ENCODE measurements around the gene DAB2IP. TPM values are rescaled to one million over a fixed set of nuclear protein-coding genes. Genes with fewer than 3 reads are reported as not detected.

DAB2IP gene
- total RNA-seq, 2 donors from 2014 or later, result not detected

DNA sequence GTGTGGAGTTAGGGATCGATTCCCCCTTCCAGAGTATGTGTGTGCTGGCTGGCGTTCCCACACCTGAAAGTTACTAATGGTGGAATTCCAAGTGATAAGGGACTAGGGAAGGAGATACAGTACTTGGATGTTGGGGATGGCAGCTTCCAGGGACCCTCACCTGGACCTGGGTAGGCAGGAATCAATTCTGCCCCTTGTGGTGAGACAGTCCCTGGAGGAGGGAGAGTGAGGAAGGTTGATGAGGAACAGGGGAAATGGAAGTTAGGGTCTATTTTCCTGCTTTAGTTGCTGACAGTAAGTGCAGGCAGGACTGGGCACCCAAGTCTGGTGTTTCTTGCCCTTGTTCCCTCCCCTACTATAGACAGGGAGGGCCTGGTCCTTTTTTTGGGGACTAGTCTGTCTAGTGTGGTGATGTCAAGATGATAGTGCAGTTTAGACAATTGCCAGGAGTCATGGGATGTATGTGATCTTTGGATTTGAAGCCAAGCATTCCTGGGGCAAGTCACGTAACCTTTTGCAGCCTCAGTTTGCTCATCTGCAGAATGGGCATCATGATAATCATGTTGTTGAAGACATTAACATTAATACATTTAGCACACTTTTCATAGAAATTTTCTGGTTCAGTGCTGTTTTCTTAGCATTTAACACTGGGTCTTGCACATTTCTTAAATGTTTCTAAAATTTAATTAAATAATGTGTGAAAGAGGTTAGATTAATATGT is 51.7 kb downstream of the DAB2IP start:
- Mint-ChIP-seq H3K27me3 (peaks cover 59% of the 10 kb centered on the region), H3K27ac (no peak overlapping the region)
- no peak for ATAC-seq

DNA sequence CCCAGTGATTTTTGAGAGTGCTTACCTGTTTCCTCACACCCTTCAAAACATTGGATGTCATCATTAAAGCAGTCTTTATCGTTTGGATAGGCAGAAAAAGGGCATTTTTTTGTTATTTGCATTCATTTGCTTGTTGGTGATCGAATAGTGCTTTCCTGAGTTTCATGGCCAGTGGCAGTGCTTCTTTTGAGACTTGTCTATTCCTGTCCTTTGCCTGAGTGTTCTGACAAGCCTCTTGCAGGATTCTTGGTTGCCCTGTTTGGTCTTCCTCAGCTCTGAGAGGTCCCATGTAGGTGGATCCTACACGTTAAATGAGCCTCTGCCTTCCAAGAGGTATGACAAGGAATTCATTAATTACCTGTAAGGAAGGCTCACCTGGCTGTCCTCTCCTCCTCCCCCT is 52.8 kb downstream of the DAB2IP start:
- Mint-ChIP-seq H3K4me1 (no peaks in the 10 kb centered on the region), H3K27me3 (peaks cover 64% of the 10 kb centered on the region), H3K27ac (no peak overlapping the region), H3K36me3 (ENCODE audit: low read depth) (no peaks in the 10 kb centered on the region), H3K4me3 (no peak overlapping the region)
- ATAC-seq, result no peak
- DNase-seq, result no peak
- H3K9me3 ChIP-seq (ENCODE audit: control insufficient read depth, low read length, poor library complexity, severe bottlenecking), result no peaks in the 10 kb centered on the region

More for the DNA sequence above, 51.7 kb downstream of the DAB2IP start:
- H3K4me1 Mint-ChIP-seq, result no peaks in the 10 kb centered on the region
- no peak for DNase-seq
- no peak overlapping the region for H3K4me3 Mint-ChIP-seq
- no peaks in the 10 kb centered on the region for H3K9me3 ChIP-seq (ENCODE audit: control insufficient read depth, low read length, poor library complexity, severe bottlenecking)
- no peaks in the 10 kb centered on the region for H3K36me3 Mint-ChIP-seq (ENCODE audit: low read depth)

DNA sequence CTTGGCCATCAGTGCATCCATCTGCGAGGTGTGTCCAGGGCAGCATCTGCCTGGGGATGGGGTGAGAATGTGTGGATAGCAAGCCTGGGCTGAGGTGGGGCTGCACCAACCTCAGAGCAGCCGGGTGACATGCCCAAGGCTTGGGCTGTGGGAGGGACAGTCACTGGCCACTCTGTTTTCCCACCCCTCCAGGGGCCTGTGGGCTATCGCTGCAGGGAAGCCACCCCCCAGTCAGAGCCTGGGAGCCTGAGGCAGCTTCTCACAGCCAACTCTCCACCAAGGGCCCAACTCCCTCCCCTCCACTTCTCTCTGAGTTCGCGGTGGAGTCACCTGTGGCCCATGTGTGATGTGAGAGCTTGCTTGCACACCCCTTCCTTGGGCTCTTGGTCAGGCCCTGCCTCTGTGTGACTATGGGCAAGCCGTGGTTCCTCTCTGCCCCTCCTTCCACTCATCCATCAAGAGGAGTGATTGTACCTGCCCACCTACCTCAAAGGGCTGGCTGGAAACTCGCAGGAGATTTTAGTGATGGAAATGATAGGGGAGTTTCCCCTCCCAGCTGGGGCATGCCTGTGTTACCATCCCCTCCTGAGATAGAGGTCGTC is 54.8 kb downstream of the DAB2IP start:
- no peaks in the 10 kb centered on the region for H3K9me3 ChIP-seq (ENCODE audit: control insufficient read depth, low read length, poor library complexity, severe bottlenecking)
- H3K27ac Mint-ChIP-seq, result no peak overlapping the region
- H3K27me3 Mint-ChIP-seq, result peaks cover 71% of the 10 kb centered on the region
- no peaks in the 10 kb centered on the region for H3K36me3 Mint-ChIP-seq (ENCODE audit: low read depth)
- no peak overlapping the region for H3K4me3 Mint-ChIP-seq
- no peaks in the 10 kb centered on the region for H3K4me1 Mint-ChIP-seq
- ATAC-seq (no peak), DNase-seq (no peak)

DNA sequence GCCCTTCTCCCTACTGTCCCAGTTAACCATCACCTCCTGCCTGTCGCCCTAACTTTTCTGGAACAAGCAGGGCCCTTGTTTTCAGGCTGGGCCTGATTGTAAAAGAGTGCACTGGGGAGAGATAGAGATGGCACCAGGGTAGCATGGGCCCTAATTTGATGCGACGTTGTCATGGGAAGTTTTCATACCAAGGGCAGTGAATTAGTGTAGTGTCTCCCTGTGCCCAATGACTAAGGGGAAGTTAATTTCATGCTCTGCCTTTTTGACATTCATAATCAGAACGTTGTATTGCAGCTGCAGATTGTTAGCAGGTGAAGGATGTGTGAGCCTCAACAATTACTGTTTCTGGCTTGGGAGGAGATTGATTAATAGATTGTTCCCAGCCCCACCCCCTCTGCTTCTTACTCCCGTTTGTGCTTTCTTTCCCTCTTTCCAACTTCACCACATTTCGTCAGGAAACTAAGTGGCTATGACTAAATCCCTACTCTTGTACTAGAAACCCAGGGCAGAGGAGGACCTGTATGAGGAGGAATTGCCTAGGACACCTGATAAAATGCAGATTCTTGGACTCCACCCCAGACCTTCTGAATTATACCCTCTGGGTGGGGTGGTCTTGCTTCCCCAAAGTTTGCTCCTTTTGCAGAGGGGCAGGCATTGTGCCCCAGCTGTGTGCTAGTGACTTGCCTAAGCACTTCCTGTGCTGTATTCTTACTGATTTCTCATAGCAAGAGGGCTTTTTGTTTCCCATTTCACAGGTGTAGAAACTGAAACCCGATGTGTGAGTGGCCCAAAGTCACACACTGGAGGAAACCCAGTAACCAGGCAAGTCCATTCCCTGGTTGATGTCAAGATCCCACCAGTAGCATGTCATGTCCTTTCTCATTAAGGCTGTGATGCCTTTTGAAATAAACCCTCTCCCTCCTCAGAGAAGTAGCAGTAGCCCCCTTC is 56.3 kb downstream of the DAB2IP start:
- Mint-ChIP-seq H3K27ac (no peak overlapping the region), H3K36me3 (ENCODE audit: low read depth) (no peaks in the 10 kb centered on the region), H3K4me3 (no peak overlapping the region), H3K4me1 (no peaks in the 10 kb centered on the region), H3K27me3 (peaks cover 56% of the 10 kb centered on the region)
- H3K9me3 ChIP-seq (ENCODE audit: control insufficient read depth, low read length, poor library complexity, severe bottlenecking), result no peaks in the 10 kb centered on the region
- ATAC-seq, result no peak
- DNase-seq, result no peak

DNA sequence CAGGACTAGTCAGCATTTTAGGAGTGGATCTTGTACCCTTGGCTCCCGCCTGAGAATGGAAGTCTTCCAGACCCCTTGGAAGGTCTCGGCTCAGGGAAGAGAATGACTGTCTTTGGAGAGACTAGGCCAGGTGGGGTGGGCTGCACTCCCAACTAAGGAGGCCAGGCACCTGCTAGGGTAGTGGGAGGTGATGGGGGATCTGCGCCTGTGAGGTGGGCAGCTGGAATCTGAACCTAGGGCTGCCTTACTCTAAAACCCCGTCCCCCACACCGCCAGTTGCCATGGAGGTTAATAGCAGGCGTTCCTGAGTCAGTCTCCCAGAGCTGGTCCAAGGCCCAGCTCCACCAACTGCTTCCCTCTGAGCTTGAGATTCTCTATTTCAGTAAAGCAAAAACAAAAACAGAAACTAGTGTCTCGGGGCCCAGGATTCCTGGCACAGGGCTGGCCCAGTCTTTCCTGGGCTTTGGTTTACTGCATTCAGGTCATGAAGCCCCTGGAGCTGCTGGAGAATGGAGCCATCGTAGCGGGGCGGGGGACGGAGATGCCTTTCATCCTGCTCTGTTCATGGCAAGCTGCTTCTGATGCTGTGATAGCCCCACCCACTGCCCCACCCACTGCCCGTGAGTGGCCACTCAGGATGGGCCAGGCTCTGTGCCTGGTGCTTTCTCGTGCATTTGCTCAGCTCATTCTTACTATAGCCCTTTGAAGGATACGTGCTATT is 57.5 kb downstream of the DAB2IP start:
- Mint-ChIP-seq H3K27ac (no peak overlapping the region), H3K27me3 (peaks cover 53% of the 10 kb centered on the region), H3K4me3 (no peak overlapping the region), H3K4me1 (no peaks in the 10 kb centered on the region), H3K36me3 (ENCODE audit: low read depth) (no peaks in the 10 kb centered on the region)
- ATAC-seq (no peak), DNase-seq (no peak)
- no peaks in the 10 kb centered on the region for H3K9me3 ChIP-seq (ENCODE audit: control insufficient read depth, low read length, poor library complexity, severe bottlenecking)

DNA sequence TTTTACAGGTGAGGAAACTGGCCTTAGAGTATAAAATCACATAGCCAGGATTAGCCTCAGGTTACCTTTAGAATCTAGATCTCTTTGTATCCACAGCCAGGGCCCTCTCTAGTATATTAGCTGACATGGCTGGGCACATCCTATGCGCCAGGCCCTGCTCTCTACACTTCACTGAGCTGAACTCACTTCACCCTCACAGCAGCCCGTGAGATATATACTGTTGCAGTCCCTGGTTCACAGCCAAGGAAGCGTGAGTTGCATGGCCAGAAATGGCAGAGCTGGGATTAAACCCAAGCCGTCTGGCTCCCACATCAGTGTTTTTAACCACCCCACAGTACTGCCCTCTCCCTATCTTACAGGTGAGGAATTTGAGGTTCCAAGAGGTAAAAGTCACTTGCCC is 58.4 kb downstream of the DAB2IP start:
- no peaks in the 10 kb centered on the region for H3K9me3 ChIP-seq (ENCODE audit: control insufficient read depth, low read length, poor library complexity, severe bottlenecking)
- H3K36me3 Mint-ChIP-seq (ENCODE audit: low read depth), result no peaks in the 10 kb centered on the region
- ATAC-seq (no peak), DNase-seq (no peak)
- no peak overlapping the region for H3K27ac Mint-ChIP-seq
- no peaks in the 10 kb centered on the region for H3K4me1 Mint-ChIP-seq
- H3K27me3 Mint-ChIP-seq, result peaks cover 47% of the 10 kb centered on the region
- no peak overlapping the region for H3K4me3 Mint-ChIP-seq

DNA sequence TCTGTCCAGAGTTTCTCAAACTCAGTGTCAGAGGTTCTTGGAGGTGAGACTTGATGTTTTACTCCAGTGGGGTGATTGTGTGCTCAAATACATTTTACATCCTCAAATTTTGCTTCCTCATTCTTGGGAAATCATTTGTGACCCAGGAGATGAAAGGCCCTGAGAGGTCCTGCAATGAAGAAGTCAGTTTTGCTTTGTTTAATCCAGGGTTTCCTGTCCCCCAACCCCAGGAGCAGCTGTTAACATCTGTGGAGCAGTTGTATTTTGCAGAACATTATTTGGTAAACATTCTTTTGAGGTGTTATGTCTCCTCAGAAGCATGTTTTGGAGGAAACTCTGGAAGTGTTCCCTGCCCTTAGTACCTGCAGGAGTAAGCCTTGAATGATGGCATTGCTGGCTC is 59.8 kb downstream of the DAB2IP start:
- no peak for ATAC-seq
- no peak overlapping the region for H3K27ac Mint-ChIP-seq
- no peak overlapping the region for H3K4me3 Mint-ChIP-seq
- no peak for DNase-seq
- H3K36me3 Mint-ChIP-seq (ENCODE audit: low read depth), result no peaks in the 10 kb centered on the region
- no peaks in the 10 kb centered on the region for H3K4me1 Mint-ChIP-seq
- peaks cover 37% of the 10 kb centered on the region for H3K27me3 Mint-ChIP-seq
- no peaks in the 10 kb centered on the region for H3K9me3 ChIP-seq (ENCODE audit: control insufficient read depth, low read length, poor library complexity, severe bottlenecking)

DNA sequence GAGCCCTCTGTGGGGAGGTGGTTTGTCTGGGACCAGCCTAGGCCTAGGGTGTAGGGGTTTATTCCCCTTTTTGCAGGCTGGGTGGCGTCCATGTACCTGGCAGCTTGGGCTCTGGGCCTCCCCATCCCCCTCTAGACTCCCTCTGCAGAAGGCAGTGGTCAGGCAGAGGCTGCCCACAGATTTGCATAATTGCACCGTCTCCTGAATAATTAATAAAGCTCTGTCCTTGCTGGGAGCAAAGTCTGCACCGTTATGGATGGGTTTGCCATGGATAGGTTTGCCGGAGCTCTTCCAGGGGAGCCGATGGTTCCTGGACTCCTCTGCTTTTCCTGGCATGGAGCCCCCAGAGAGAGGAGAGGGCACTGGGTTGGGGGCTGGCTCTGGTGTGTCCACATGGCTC is 60.4 kb downstream of the DAB2IP start:
- ATAC-seq, result no peak
- no peaks in the 10 kb centered on the region for H3K4me1 Mint-ChIP-seq
- H3K9me3 ChIP-seq (ENCODE audit: control insufficient read depth, low read length, poor library complexity, severe bottlenecking), result no peaks in the 10 kb centered on the region
- H3K36me3 Mint-ChIP-seq (ENCODE audit: low read depth), result no peaks in the 10 kb centered on the region
- H3K4me3 Mint-ChIP-seq, result no peak overlapping the region
- DNase-seq, result no peak
- H3K27me3 Mint-ChIP-seq, result peaks cover 41% of the 10 kb centered on the region
- no peak overlapping the region for H3K27ac Mint-ChIP-seq

DNA sequence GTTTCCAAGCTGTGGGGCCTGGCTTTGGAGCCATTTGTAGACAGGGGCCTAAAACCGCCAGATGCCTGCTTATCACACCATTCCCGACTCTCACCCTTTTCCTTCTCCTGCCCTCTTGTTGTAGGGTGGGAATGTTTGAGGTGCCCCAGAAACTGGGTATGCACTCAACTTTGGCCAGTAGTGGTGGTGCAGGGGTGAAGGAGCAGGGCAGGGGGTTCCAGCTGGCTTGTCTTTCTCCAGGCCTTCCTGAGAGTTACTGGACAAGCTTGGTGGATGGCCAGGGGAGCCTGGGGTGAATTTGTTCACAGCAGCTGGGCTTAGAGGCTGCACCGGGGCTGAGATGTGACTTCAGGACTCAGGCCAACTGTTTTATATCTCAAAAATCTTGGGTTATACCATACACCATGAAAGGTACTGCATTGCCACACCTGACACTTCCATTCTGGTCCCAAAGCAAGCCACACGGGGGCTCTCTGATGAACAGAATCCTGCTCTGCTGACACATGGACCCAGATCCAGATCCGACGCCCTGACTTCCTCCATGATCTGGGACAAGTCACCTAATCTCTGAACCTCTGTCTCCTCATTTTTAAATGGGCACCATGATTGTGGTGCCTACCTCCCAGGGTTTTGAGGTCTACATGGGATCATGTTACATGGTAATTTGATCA is 62.1 kb downstream of the DAB2IP start:
- Mint-ChIP-seq H3K36me3 (ENCODE audit: low read depth) (no peaks in the 10 kb centered on the region), H3K27ac (no peak overlapping the region), H3K4me3 (no peak overlapping the region), H3K27me3 (peaks cover 39% of the 10 kb centered on the region), H3K4me1 (no peaks in the 10 kb centered on the region)
- no peaks in the 10 kb centered on the region for H3K9me3 ChIP-seq (ENCODE audit: control insufficient read depth, low read length, poor library complexity, severe bottlenecking)
- DNase-seq (no peak), ATAC-seq (no peak)

DNA sequence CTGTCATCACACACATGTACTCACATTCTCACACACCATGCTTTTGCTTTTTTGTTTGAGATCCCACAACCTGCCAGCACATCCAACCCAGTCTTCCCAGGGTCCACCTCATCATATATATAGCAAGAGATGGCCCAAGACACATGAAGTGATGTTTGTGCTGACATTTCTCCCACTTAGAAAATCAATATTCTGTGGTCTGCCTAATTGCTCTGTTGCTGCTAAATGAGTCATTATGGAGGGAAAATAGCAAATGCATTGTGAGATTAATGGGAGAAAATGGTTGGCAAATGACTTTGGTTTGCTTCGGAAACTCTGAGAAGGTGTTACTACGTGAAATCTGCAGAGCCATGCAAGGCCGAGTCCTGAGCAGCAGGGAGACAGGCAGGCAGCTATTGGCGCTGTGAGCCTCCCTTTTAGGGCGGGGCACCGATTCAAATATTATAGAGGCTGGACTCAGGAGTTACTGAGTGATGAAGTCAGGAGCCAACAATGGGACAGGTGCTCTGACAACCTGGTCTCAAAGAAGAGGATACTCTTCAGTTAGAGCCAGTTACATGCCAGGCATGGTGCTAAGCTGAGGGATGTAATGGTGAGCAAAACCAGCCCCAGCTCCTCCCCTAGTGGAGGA is 62.8 kb downstream of the DAB2IP start:
- H3K36me3 Mint-ChIP-seq (ENCODE audit: low read depth), result no peaks in the 10 kb centered on the region
- H3K27me3 Mint-ChIP-seq, result peaks cover 41% of the 10 kb centered on the region
- no peaks in the 10 kb centered on the region for H3K9me3 ChIP-seq (ENCODE audit: control insufficient read depth, low read length, poor library complexity, severe bottlenecking)
- H3K4me3 Mint-ChIP-seq, result no peak overlapping the region
- no peak overlapping the region for H3K27ac Mint-ChIP-seq
- ATAC-seq (no peak), DNase-seq (no peak)
- H3K4me1 Mint-ChIP-seq, result no peaks in the 10 kb centered on the region

DNA sequence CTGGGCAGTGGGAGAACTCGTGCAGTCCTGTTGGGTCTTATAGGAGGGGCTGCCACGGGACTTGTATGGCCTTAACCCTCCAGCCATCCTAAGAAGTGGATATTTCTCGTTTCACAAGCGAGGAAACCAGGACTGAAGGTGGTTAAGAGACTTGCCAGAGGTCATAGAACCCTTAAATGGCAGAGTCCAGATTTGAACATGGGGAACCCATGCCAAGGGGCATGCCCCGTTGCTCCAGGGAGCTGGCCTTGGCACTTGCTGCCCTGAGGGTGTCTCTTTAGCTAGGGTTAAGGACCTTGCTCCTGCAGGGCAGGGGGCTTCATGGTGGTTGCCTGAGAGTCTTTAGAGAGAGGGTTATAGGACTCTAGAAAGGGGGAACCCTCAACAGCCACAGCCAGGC is 63.4 kb downstream of the DAB2IP start:
- peaks cover 39% of the 10 kb centered on the region for H3K27me3 Mint-ChIP-seq
- no peak overlapping the region for H3K27ac Mint-ChIP-seq
- H3K4me3 Mint-ChIP-seq, result no peak overlapping the region
- no peaks in the 10 kb centered on the region for H3K4me1 Mint-ChIP-seq
- no peaks in the 10 kb centered on the region for H3K9me3 ChIP-seq (ENCODE audit: control insufficient read depth, low read length, poor library complexity, severe bottlenecking)
- H3K36me3 Mint-ChIP-seq (ENCODE audit: low read depth), result no peaks in the 10 kb centered on the region
- DNase-seq, result no peak
- no peak for ATAC-seq
